GM06990 (cell line): ENCODE results near the gene RPH3AL.
"Not testable (repeated sequence)": the region's sequence is repeated elsewhere in the genome, so short reads cannot be mapped to it uniquely, and the experiment has no call there.

Experiments
- DNase-seq: peaks from one replicate; pipeline ENCODE4 v3.0.0-alpha.2; 2011; ENCODE audit not compliant: insufficient read length; ENCODE audit errors: extremely low read depth
- H3K27me3 ChIP-seq: replicated peaks from 2 replicates; pipeline ENCODE4 v1.6.0; 2011; ENCODE audit warnings: low read length; ENCODE audit not compliant: control insufficient read depth, insufficient read depth
- H3K36me3 ChIP-seq: 2 replicates; pipeline ENCODE4 v1.5.1; 2011; ENCODE audit warnings: low read length; ENCODE audit not compliant: control insufficient read depth, insufficient read depth
- H3K4me3 ChIP-seq: replicated peaks from 2 replicates; pipeline ENCODE4 v1.5.1; 2011; ENCODE audit warnings: low read depth, mild to moderate bottlenecking, control low read depth, low read length
- TF ChIP-seq, protein P1 (sequence below): IDR thresholded peaks from 2 replicates; pipeline ENCODE4 v1.5.1; 2011; ENCODE audit warnings: low read length, control low read depth, mild to moderate bottlenecking, inconsistent platforms; ENCODE audit not compliant: insufficient read depth, poor library complexity, severe bottlenecking

The RPH3AL gene

DNA sequence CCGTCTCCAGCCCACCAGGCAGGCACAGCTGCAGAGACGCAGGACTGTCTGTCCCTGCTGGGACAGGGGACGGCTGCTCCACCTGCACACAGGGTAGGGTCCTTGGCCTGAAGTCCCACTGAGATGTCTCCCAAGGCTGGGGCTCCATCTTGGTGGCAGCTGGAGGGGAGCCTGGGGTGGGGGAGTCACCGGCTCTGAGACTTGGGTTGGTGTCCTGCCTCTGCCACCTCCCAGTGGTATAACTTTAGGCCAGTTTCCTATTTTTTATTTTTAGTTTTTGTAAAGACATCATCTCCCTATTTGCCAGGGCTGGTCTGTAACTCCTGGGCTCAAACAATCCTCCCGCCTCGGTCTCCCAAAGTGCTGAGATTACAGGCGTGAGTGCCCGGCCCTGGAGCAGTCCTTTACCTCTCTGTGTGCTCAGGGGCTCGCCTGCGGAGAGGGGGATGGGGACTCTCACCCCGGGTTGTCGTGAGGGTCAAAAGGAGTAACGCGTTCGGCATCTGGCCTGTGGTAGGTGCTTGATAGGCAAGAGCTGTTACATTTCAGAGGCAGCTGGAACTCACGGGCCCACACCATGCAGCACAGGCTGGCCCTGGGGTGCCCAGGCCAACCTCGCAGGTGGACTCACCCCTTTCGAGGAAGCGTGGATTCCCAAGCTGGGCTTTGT is 124.5 kb downstream of the RPH3AL start:
- H3K36me3 ChIP-seq = no peaks in the 10 kb centered on the region
- H3K27me3 ChIP-seq = no peaks in the 10 kb centered on the region
- TF ChIP-seq, protein P1, sequence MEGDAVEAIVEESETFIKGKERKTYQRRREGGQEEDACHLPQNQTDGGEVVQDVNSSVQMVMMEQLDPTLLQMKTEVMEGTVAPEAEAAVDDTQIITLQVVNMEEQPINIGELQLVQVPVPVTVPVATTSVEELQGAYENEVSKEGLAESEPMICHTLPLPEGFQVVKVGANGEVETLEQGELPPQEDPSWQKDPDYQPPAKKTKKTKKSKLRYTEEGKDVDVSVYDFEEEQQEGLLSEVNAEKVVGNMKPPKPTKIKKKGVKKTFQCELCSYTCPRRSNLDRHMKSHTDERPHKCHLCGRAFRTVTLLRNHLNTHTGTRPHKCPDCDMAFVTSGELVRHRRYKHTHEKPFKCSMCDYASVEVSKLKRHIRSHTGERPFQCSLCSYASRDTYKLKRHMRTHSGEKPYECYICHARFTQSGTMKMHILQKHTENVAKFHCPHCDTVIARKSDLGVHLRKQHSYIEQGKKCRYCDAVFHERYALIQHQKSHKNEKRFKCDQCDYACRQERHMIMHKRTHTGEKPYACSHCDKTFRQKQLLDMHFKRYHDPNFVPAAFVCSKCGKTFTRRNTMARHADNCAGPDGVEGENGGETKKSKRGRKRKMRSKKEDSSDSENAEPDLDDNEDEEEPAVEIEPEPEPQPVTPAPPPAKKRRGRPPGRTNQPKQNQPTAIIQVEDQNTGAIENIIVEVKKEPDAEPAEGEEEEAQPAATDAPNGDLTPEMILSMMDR = no peak
- no peak overlapping the region for H3K4me3 ChIP-seq
- DNase-seq = no peak

DNA sequence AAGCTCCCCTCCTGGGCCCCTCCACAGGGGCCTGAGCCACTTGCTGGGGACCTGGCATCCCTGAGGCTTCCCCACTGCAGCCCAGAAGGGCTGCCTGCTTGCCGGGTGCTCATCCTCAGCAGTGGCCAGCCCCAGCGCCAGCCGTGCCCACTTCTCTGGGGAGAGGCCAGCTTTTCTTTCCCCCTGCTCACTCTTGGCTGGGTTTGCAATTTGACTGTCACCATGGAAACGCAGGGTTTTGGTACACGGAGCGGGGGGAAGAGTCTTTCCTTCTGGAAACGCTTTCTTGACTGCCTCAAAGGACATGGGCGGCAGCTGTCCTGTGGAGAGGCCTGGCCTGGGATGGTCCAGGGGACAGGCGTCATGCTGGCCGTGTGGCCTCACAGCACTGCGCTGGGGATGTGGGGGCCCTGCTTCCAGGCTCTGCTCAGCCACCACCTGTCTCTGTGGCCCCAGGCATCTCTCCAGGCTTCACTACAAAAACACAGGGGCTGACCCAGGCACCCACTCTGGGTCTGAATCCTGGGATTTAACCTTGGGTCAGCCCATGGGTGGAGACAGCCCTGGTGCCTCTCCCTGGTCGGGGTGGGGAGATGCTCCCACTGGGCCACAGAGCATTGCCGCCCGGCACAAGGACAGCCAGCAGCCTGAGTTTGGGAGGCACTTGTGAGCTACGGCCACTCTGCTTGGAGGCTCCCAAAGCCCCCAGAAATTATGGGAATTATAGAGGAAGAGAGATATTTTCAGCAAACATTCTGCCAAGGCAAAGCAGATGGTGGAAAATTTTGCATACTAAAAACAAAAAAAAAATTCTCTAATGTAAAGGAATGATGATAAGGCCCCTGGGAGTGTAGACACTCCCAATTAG is 125.3 kb downstream of the RPH3AL start:
- TF ChIP-seq, protein P1 = no peak
- Histone ChIP-seq H3K27me3 (no peaks in the 10 kb centered on the region), H3K36me3 (no peaks in the 10 kb centered on the region), H3K4me3 (no peak overlapping the region)
- no peak for DNase-seq

DNA sequence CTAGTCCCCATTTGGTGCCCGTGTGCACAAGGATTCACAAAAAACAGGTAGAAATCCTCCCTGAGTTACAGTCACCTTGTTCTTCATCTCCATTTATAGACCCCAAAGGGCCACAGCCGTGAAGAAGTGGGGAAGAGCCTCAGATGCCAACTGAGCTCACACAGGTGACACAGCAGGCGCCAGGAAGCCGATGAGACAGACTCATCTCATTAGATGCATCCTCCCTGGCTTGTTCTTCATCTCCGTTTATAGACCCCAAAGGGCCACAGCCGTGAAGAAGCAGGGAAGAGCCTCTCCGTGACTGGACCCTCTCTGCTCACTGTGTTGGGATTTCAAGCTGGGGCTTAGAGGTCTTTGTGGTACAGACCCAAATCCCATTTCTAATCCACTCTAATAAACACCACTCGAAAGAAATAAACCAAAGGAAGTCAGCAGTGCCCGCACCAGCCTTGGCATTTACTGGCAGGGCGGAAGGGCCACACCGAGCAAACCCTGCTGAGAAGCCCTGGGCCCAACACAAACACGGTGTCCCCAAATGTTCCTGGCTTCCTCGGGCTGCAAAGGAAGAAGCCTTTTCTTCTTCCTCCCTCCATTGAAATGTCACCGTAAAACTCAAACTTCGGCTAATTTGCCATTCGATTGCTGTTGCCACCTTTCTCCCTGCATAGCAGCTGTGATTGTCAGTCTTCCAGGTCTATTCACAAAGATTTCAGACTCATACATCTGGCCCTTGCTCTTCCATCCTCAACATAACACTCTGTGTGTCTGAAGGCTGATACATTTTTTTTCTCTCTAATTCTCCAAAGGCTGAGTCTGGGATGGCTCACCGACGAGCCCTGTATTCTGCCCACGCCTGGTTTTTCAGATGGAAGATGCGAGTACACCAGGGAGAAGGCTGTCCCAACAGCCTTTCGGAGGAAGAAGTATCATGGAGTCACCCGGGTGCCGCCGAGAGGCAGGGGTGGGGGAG is 126.2 kb downstream of the RPH3AL start:
- H3K27me3 ChIP-seq = no peaks in the 10 kb centered on the region
- TF ChIP-seq, protein P1 = no peak
- no peaks in the 10 kb centered on the region for H3K36me3 ChIP-seq
- H3K4me3 ChIP-seq = no peak overlapping the region
- no peak for DNase-seq

DNA sequence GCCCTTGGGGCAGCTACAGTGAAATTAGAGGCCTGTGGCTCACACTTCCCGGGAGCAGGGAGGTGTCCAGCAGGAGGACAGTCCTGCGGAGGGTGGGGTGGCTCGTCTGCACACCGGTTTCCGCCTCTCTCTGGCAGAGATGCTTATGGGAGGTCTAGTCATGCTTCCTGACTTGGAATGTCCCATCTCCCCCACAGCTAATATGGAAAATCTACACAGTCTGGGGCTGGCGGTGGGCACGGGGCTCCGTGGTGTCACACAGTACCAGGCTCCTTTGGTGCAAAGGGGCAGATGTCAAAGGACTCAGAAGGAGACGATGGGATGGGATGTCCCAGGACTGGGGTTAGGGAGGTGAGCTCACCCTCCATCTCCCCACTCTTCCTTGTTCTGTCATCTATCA is 127.1 kb downstream of the RPH3AL start:
- Histone ChIP-seq H3K36me3 (no peaks in the 10 kb centered on the region), H3K4me3 (no peak overlapping the region), H3K27me3 (no peaks in the 10 kb centered on the region)
- DNase-seq = no peak
- TF ChIP-seq, protein P1 = no peak

DNA sequence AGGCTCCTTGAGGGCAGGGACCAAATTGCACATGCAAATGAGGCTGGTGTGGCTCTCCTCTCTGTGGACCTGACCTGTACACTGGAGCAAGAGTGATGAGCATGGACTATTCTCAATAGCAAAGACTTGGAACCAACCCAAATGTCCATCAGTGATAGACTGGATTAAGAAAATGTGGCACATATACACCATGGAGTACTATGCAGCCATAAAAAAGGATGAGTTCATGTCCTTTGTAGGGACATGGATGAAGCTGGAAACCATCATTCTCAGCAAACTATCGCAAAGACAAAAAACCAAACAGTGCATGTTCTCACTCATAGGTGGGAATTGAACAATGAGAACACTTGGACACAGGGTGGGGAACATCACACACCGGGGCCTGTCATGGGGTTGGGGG is 128.0 kb downstream of the RPH3AL start:
- DNase-seq, H3K36me3 ChIP-seq, H3K4me3 ChIP-seq, H3K27me3 ChIP-seq: not testable (repeated sequence)
